NCI-H2227 (cell line): ENCODE results near the gene DCLK1.

Experiments
- DNase-seq: peaks from one replicate; lab custom pipeline; 2025; ENCODE audit not compliant: unreplicated experiment; lab: John Stamatoyannopoulos, UW

Gene DCLK1

GRCh38 chr13:35954207-35954560, 177.0 kb downstream of the DCLK1 start:
- no peak for DNase-seq

DNA sequence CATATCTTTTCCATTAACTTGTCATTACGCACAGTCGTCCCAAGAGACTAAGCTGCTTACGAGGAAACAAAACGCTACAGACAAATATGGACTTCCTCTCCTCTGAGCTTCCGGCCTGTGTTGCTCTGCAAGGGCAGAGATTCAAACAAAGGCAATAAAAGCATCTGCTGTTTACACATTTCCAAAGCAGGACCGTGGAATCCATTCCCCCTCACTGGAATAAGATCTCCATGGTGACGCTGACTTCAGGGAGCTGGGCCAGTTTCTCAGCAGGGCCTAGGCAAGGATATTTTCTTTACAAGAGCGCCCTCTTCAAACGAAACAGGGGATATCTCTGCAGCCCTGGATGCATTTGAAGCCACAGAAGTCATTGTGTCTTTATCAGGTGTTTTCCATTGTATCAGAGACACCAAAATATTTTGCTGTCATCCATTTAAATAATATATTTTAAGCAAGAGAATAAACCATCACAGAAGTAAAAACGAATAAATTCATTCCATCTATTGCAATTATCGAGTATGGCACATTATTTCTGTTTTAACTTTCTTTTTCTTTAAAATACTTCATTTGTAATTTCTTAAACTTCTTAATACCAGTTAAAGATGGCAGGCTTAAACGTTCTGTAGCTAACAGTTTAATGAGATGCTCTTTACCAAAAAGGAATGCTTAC, 177.5 kb downstream of the DCLK1 start:
- peak; percentile 92 for DNase-seq

- no peak for DNase-seq
These were observed 183.9 kb downstream of the DCLK1 start for GRCh38 chr13:35947315-35947714.

DNA sequence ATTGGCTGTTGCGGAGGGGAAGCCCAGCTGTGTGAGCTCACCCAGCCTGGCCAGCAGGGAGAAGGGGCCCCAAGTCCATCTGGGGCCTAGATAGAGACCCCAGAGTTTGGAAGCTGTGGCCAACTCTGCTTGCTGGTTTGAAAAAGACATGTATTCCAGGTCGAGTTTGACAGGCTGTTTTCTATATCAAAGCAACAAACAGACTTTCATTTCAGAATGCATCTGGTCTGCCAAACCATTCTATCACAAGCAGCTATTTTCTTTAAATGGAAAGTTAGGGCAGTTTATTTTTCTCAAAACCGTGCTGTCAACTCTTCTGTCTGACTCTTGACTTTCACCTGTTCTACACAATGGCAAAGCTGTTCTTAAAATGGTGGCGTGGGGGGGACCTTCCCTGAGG, 185.8 kb downstream of the DCLK1 start:
- no peak for DNase-seq

- DNase-seq = no peak
These were observed 189.8 kb downstream of the DCLK1 start for GRCh38 chr13:35941374-35941773.

- no peak for DNase-seq
These were observed 190.4 kb downstream of the DCLK1 start for GRCh38 chr13:35940734-35941133.

DNA sequence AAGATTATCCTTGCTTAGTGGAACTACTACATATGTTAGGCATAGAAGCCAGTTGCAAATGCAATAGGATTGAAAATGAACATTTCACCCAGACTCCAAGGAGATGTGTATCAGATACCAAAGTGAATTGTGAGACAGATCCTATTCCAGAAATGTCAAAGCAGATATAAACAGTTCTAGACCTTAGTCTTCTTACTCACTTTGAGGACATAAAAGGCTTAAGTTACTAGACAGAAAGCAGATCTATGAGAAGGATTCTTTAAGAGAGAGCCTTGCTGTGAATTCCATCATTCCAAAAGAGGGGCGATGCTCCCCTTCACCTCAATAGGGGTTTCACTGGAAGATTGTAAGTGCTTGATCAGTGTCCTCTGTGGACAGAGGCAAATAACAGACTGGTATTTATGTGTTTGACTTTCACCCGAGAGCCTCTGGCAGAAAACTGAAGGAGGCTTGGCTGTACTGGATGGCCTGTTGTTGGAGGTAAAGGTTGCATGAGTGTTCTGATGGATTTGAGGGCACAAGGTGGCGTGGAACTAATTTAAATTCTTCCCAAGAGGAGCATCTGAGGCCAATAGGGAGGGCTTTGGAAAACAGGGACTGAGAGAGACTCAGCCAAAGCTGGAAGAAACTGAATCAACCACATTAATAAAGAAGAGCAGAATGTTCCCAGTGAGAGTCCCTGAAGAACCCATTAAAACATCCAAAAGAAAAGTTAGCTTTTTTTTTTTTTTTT, 194.8 kb downstream of the DCLK1 start:
- DNase-seq = no peak

DNA sequence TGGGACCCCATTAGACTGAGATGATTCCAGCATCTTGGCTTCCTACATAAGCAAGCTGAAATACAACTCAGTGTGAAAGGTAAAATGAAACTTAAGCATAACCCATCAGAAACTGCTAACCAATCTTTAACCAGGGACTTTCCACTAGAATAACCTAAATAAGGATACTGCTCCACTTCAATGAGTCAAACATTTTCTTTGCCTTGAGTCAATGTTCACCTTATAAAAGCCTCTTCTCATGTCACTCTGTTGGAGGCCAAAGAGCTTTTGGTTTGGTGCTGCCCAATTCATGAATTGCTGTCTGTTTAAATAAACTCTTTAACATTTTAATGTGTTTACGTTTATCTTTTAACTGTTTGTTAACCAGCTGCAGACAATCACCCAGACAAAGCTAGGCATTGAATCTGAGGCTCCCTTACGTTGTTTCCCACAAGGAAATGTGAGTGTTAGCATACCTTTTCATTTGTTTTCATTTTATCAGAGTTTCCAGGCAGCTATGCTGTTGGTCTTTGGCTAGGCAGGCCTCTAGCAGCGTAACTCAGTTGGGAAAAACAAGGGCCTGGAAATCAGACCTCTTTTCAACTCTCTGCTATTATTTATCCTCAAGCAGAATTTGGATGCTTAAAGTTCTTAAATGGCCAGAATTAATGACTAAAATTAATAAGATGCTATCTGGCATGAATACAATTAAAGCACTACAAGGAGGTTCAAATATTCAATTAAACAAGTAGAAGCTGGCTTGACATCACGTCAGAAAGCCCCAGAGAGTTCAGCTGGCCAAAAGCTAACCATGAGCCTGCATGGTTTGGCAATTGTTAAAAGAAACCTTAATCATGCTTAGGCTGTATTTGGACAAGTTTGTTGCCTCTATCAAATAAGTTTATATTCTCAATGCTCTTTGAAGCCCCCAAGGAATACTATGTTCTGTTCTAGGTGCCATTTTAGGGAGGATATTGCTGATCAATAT, 200.2 kb downstream of the DCLK1 start:
- no peak for DNase-seq

DNA sequence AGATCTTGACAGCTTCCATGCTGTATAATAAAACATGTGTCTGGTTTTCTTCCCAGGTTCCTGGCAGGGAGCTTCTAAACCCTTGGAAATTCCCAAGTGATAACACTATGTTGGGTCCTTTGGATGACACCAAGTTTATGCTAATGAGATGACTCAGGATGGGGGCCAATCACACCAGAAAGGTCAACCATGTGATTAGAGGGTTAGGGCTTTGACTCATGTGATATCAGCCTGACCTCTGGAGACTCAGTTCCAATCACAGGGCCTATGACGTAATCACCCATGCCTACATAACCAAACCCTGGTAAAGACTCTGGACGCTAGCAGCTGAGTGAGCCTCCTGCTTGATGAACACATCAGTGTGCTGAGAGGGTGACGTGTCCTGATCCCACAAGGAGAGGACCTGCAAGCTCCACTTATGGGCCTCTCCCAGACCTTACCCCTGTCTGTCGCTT, 203.6 kb downstream of the DCLK1 start:
- no peak for DNase-seq

GRCh38 chr13:35926859-35927530, 204.2 kb downstream of the DCLK1 start:
- DNase-seq = no peak

DNA sequence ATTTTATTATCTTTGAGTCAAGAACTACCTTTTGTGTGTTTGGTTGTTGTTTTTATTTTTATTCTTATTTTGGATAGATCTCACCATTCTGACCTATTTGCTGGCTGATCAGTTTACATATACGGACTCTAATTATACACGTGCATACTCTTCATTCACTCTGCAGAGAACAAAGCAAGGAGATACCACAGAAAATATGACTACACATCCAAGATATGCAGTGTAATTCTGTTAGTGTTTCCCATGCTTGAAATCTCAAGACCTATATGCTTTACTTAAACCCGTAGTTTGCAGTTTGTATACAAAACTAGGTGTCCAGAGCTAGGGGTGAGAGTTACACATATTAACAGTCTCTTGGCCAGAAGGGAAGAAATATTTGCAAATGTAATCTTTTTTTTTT, 205.5 kb downstream of the DCLK1 start:
- DNase-seq = no peak

DNA sequence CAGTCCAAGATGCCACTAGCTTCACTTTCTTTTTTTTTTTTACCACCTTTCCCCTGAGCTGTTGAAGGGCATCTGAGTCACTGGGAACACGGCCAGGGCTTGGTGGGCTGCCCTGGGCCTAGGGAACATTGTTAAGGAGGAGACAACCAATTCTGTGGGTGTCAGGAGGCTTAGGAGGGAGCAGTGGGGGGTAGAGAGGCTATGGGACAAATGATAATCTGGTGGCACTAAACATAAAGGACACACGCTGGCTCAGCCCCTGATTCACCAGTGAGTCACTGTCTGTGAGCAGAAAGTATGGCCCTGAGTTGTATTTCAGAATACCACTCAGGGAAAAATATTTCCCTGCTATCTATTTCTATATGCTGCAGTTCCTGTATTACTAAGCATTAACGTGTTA, 207.8 kb downstream of the DCLK1 start:
- no peak for DNase-seq

DNA sequence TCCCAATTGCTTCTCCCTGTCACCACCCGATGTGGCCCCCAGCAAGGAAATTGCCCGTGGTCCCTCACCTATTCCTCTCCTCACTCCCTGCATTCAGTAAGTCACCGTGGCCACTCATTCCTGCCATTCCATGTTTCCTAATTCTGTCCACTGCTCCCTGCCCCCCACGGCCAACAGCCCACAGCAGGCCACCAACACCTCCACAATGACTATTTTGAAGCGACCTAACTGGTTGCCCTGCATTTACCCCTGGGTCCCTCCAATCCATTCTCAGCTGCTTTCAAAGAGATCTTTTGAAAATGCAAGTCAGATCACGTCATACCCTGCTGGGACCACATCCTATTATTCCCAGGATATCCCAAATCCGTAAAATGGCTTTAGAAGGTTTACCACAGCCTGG, 210.4 kb downstream of the DCLK1 start:
- no peak for DNase-seq

GRCh38 chr13:35917942-35918645, 213.1 kb downstream of the DCLK1 start:
- no peak for DNase-seq

- DNase-seq = no peak
These were observed 213.8 kb downstream of the DCLK1 start for GRCh38 chr13:35917252-35917941.

- no peak for DNase-seq
These were observed 215.0 kb downstream of the DCLK1 start for GRCh38 chr13:35916146-35916545.

DNA sequence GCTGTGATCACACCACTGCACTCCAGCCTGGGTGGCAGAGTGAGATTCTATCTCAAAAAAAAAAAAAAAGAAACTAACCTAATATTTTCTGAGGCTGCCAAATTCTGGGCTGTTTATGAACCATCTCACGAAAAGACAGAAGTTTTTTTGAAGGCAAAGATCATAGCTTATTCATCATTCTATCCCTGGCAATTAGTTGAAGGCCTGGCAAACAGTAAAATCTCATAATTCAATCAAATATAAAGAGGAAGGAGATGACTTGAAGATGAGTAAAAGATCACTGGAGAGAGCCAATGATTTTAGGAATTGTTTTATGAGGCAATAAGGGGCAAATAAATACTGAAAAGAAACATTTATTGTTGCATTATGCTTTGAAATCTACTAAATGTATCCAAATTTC, 216.5 kb downstream of the DCLK1 start:
- no peak for DNase-seq

DNA sequence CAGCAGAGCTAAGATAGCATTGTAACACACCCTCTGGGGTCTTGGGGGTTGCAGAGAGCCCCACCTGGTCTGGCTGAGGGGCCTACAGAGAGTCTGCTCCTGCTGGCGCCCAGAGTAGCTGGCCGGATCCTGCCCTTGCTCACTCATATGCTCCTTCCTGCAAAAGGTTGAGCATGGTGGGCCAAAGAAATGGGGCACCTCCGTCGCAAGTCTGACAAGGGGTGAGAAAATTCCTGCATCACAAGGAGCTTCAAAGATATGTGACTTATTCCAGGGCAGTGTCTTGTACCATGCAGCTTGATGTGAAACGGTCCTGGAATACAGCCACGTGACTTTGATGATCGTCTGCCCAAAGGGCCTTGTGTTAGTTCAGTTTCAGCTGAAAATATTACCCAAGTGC, 218.3 kb downstream of the DCLK1 start:
- DNase-seq = no peak

DNA sequence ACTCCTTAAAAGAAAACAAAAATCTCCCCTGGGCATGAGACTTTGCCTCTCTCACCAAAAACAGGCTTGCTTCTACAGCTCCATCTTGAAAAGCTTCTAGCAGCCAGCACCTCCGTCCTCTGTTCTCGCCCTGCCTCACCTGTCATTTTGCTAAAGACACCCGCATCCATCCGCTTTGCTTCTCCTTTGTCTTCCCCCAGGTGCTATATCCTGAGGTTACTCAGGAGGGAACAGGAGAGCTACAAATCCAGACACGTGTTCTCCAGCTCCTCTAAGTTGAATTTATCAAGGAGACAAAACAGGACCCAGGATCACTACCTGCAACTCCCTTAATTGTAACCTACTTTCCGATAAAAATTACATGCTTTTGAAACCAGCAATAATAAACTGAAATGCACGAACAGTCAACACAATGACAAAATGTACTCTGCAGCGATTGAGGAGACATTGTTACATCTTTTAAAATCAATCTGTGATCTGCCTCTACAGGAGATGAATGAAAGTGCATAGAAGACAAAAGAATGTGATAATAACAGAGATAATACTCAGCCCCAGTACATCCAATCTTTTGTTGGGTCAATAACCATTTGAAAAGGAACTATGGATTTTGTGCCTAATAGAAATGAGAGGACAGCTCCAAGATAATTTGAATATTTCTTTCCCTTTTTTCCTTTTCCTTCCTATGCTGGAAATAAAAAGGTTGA, 221.2 kb downstream of the DCLK1 start:
- peak; percentile 63 for DNase-seq
